Gastroesophageal sphincter (tissue), 4 donors: Measurements from ENCODE around the gene ENTHD1. TPM values are rescaled to one million over a fixed set of nuclear protein-coding genes. Genes with fewer than 3 reads are reported as not detected.

Source experiments
- ATAC-seq: fragments of 150-250 bp; one replicate; pipeline ENCODE4 v1.9.1; 2016; ENCODE audit warnings: mild to moderate bottlenecking, moderate library complexity
- H3K27ac ChIP-seq, 4 donors: fragments of 200-600 bp; sonication (generic) in 3 of 4; 1 replicate in 3 of 4; 2 replicates in 1 of 4; pipeline ENCODE4 v1.5.1; 2016 to 2019
- H3K27me3 ChIP-seq: fragments of 200-600 bp; sonication (generic); one replicate; pipeline ENCODE4 v1.5.1; 2019
- H3K36me3 ChIP-seq, 2 donors: fragments of 200-600 bp; sonication (generic); one replicate each; pipeline ENCODE4 v1.5.1; 2019; ENCODE audit warnings: control low read depth in 1 of 2
- H3K4me1 ChIP-seq, 3 donors: fragments of 200-600 bp; sonication (generic); 1 replicate in 2 of 3; 2 replicates in 1 of 3; pipeline ENCODE4 v1.5.1; 2016 to 2019; ENCODE audit warnings: control low read depth in 2 of 3
- H3K4me3 ChIP-seq, 2 donors: fragments of 200-600 bp; sonication (generic); one replicate each; pipeline ENCODE4 v1.5.1; 2019; ENCODE audit warnings: mild to moderate bottlenecking in 1 of 2, moderate library complexity in 1 of 2
- H3K9me3 ChIP-seq, 3 donors: fragments of 200-600 bp; sonication (generic); one replicate each; pipeline ENCODE4 v1.5.1; 2017 to 2019; ENCODE audit warnings: control low read depth in 2 of 3
- EP300 ChIP-seq: sonication (generic); formaldehyde crosslinking; IDR thresholded peaks from one replicate; pipeline ENCODE4 v1.6.1; 2017; ENCODE audit warnings: antibody characterized with exemption, mild to moderate bottlenecking
- POLR2A ChIP-seq, 2 donors: fragments of 450-650 bp; IDR thresholded peaks; one replicate each; pipeline ENCODE4 v1.6.1; 2017; ENCODE audit warnings: antibody characterized with exemption in 2 of 2, mild to moderate bottlenecking in 2 of 2, moderate library complexity in 1 of 2
- POLR2AphosphoS5 ChIP-seq: sonication (generic); formaldehyde crosslinking; IDR thresholded peaks from one replicate; pipeline ENCODE4 v1.6.1; 2017; ENCODE audit warnings: antibody characterized with exemption
- WGBS, 2 donors: methylation state at CpG; one replicate each; pipeline ENCODE4 v1.1.5; 2018; ENCODE audit warnings: low coverage in 1 of 2; 5-methylcytosine and 5-hydroxymethylcytosine counted together
- total RNA-seq, 4 donors: library from RNA; depleted of rRNA; stranded (reverse); fragments of >200 nt; gene quantifications; one replicate each; pipeline ENCODE4 v1.1.0, GENCODE V29; 2016
- TF ChIP-seq, protein P1 (sequence below), 4 experiments: fragments of 200-600 bp in 2 of 4; fragments of 450-650 bp in 2 of 4; sonication (generic) in 1 of 4; IDR thresholded peaks; one replicate each; pipeline ENCODE4 v1.5.1; 2017 to 2019; ENCODE audit warnings: antibody characterized with exemption in 4 of 4, mild to moderate bottlenecking in 2 of 4, moderate library complexity in 2 of 4

ENTHD1 gene
- total RNA-seq, 4 donors from 2014 or later: 0.47 TPM; not detected in 3

DNA sequence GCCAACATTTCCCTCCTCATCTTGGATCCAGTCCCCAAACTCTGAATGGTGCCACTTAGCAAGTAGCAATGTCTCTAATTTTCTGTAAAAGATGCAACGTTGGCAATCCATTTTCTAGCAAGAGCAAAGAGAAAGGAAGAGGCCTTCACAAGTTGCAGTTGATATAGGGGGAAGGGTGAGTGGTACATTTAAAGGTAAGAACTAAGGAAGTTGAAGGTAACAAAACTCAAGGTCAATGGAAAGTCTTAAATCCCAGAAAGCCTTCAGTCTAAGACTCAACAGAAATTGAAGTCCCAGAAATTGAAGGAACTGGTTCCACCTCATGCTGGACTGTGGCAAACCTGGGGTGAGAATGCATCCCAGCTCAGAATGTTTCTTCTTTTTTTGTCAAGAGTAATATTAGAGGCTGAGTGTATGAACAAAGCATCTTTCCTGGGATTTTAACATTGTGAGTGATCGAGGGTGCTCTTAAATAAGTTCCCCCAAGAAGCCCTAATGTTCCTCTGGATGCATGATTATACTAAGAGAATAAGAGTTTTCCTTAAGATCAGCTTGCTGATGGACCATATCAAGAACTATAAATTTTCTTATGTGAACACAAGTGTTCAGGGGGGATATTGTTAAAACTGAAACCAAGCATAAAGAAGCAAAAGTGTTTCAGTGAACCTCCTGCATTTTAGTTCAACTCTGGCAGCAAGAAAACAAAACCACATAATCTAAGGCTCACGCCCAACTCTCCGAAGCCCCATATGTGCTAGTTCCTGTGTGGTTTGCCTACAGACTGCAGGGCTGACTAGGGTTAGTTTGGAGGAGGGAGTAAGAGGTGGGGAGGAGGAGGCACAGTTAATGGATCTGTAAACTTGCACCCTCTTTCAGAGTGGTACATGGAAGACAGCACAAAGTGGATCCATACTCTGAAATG is 7.0 kb upstream of the ENTHD1 start, which contains the start of gene GRAP2:
Gene GRAP2 (plus strand): TSS at position 779 of the 922 bp plus-strand sequence. CDS start 46,023 bp downstream, outside the sequence.
- no peak for ATAC-seq
- 75 to 84% methylated on average over 2 to 3 of the region's 4 CpGs for WGBS, 2 donors
- no peaks in the 10 kb centered on the region for H3K36me3 ChIP-seq

DNA sequence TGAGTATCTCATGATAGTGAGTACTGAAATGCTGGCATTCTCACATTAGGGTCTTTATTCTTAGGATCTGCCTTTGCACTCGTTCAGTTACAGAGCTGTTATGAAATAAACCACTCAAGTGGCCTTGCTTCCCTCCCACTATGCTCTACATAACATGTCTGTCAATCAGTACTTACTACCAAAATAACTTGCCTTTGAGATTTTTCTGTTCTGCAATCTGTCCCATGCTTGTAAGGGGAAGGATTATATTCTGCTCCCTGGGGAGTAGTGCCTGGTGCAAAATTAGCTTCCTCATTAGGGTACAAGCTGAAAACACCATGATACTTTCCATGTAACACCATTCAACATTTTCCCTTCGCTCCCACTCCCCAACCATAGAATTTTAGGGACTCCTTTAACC is 5.4 kb upstream of the ENTHD1 start:
- H3K9me3 ChIP-seq: no peaks in the 10 kb centered on the region
- no peaks in the 10 kb centered on the region for H3K4me1 ChIP-seq
- ATAC-seq: no peak
- TF ChIP-seq POLR2AphosphoS5 (no peak), EP300 (no peak), POLR2A (IDR thresholded peaks at IDR 0.05) (no peak)
- TF ChIP-seq, protein P1, sequence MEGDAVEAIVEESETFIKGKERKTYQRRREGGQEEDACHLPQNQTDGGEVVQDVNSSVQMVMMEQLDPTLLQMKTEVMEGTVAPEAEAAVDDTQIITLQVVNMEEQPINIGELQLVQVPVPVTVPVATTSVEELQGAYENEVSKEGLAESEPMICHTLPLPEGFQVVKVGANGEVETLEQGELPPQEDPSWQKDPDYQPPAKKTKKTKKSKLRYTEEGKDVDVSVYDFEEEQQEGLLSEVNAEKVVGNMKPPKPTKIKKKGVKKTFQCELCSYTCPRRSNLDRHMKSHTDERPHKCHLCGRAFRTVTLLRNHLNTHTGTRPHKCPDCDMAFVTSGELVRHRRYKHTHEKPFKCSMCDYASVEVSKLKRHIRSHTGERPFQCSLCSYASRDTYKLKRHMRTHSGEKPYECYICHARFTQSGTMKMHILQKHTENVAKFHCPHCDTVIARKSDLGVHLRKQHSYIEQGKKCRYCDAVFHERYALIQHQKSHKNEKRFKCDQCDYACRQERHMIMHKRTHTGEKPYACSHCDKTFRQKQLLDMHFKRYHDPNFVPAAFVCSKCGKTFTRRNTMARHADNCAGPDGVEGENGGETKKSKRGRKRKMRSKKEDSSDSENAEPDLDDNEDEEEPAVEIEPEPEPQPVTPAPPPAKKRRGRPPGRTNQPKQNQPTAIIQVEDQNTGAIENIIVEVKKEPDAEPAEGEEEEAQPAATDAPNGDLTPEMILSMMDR (IDR thresholded peaks at IDR 0.05): no peak
- no peaks in the 10 kb centered on the region for H3K36me3 ChIP-seq
- no peak overlapping the region for H3K4me3 ChIP-seq
- peak overlapping the region in 1 of 4 donors; percentile 15 for H3K27ac ChIP-seq
- H3K27me3 ChIP-seq: peaks cover 7% of the 10 kb centered on the region
- WGBS, 2 donors: 51 to 54% methylated on average over 1 to 2 of the region's 2 CpGs

More for the DNA sequence above, 7.0 kb upstream of the ENTHD1 start, which contains the start of gene GRAP2:
- H3K9me3 ChIP-seq: no peaks in the 10 kb centered on the region
- H3K27ac ChIP-seq: no peak within 1 kb of the TSS
- H3K27me3 ChIP-seq: peaks cover 7% of the 10 kb centered on the region
- no peak within 1 kb of the TSS for H3K4me3 ChIP-seq
- TF ChIP-seq, protein P1 (IDR thresholded peaks at IDR 0.05): no peak
- no peak for TF ChIP-seq EP300
- TF ChIP-seq POLR2A (IDR thresholded peaks at IDR 0.05): no peak
- TF ChIP-seq POLR2AphosphoS5: no peak
- H3K4me1 ChIP-seq: no peaks in the 10 kb centered on the region

DNA sequence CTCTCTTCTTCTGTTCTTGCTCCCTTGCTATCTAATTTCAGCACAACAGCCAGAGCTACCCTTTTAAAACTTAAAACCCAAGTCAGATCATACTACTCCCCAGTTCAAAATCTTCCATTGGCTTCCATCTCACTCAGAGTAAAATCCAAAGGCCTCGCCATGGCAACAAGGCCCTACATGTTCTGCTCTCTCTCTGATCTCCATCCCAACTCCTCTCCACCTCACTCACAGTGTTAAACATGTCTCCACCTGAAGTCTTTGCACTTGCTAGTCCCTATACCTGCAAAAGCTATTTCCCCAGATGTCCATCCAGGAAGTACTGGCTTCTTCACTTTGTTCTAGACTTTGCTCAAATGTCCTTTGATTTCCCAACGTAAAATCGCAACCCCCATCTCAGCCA is 4.3 kb upstream of the ENTHD1 start:
- Histone ChIP-seq H3K9me3 (no peaks in the 10 kb centered on the region), H3K27me3 (peaks cover 7% of the 10 kb centered on the region), H3K27ac (no peak overlapping the region), H3K36me3 (no peaks in the 10 kb centered on the region), H3K4me3 (no peak overlapping the region), H3K4me1 (no peaks in the 10 kb centered on the region)
- 88 to 89% methylated on average over 1 to 3 of the region's 3 CpGs for WGBS, 2 donors
- no peak for ATAC-seq
- TF ChIP-seq POLR2AphosphoS5 (no peak), EP300 (no peak), POLR2A (IDR thresholded peaks at IDR 0.05) (no peak)
- TF ChIP-seq, protein P1 (IDR thresholded peaks at IDR 0.05): no peak

DNA sequence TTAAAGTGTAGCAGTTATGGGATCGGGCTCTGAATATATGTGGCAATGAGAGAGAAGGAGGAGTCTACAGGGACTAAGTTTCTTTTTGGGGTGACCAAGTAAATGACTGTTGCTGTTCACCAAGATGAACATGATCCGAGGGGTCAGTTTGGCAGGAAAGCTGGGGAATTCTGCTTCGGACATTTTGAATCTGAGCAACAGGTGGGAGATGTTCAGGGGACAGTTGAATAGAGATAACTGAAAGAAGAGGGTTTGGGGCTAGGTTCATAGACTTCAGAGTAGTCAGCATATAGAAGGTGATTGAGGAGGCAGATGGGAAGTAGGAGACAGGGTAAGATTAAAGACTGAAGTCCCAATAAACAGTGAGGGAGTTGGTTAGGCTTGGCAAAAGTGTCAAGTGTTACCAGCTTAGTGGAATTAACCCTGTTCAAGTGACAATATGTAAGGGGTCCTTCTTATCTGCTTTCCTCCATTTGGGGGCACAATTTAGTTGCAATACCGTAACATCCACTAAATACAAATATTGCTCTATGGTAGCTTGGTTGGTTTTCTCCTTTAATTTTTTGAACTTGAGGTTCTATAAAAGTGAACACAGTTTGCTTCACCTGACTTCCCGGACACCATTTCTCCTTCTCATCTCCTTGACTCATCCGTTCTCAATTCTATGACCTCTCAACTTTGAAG is 2.9 kb upstream of the ENTHD1 start:
- Histone ChIP-seq H3K9me3 (no peaks in the 10 kb centered on the region), H3K27me3 (peaks cover 7% of the 10 kb centered on the region), H3K4me1 (no peaks in the 10 kb centered on the region), H3K4me3 (no peak overlapping the region), H3K27ac (no peak overlapping the region), H3K36me3 (no peaks in the 10 kb centered on the region)
- WGBS, 2 donors: 70 to 73% methylated on average over 5 to 6 of the region's 6 CpGs
- TF ChIP-seq EP300 (no peak), POLR2AphosphoS5 (no peak), POLR2A (IDR thresholded peaks at IDR 0.05) (no peak)
- TF ChIP-seq, protein P1 (IDR thresholded peaks at IDR 0.05): no peak
- ATAC-seq: no peak
